Measurements from ENCODE around the gene GEMIN2.

DNA sequence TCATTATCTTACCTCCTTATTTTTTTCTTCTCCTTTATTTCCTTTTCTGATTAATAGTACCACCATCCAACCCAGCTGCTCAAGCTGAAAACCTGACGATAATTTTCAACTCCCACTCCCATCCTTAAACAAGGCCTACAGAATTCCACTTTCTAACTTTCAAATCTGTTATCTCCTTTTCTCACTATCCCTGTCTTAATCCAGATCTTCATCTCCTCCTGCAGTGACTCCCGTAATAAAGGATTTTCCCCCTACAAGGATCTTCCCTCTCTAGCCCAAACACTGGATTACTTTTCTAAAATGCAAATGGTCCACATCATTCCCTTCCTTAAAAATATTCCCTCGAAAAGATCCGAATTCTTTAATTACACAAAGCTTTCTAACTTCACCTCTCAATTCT is 54.5 kb downstream of the GEMIN2 start:
- TF ChIP-seq, protein P1, sequence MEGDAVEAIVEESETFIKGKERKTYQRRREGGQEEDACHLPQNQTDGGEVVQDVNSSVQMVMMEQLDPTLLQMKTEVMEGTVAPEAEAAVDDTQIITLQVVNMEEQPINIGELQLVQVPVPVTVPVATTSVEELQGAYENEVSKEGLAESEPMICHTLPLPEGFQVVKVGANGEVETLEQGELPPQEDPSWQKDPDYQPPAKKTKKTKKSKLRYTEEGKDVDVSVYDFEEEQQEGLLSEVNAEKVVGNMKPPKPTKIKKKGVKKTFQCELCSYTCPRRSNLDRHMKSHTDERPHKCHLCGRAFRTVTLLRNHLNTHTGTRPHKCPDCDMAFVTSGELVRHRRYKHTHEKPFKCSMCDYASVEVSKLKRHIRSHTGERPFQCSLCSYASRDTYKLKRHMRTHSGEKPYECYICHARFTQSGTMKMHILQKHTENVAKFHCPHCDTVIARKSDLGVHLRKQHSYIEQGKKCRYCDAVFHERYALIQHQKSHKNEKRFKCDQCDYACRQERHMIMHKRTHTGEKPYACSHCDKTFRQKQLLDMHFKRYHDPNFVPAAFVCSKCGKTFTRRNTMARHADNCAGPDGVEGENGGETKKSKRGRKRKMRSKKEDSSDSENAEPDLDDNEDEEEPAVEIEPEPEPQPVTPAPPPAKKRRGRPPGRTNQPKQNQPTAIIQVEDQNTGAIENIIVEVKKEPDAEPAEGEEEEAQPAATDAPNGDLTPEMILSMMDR (IDR thresholded peaks at IDR 0.05) = no peak
- TF ChIP-seq POLR2A (IDR thresholded peaks at IDR 0.05) = no peak
